Dendritic cell treated with granulocyte-macrophage colony-stimulating factor and Interleukin-4, amounts not matched to agents 40 ng/mL and 50 ng/mL, for 4 days (primary cell): Measurements from ENCODE around the gene TULP3.
"Not testable (repeated sequence)": the region's sequence is repeated elsewhere in the genome, so short reads cannot be mapped to it uniquely, and the experiment has no call there.

Experiments used
- H3K27ac Mint-ChIP-seq: one replicate; pipeline ENCODE4 v1.8.0; 2022; ENCODE audit warnings: mild to moderate bottlenecking, mixed read lengths
- H3K27me3 Mint-ChIP-seq: one replicate; pipeline ENCODE4 v1.8.0; 2022; ENCODE audit warnings: mild to moderate bottlenecking, mixed read lengths
- H3K36me3 Mint-ChIP-seq: one replicate; pipeline ENCODE4 v1.8.0; 2022; ENCODE audit warnings: low read depth, mixed read lengths
- H3K4me1 Mint-ChIP-seq: one replicate; pipeline ENCODE4 v1.8.0; 2022; ENCODE audit warnings: low read depth, mixed read lengths
- H3K4me3 Mint-ChIP-seq: one replicate; pipeline ENCODE4 v1.8.0; 2022; ENCODE audit warnings: mild to moderate bottlenecking, moderate library complexity, mixed read lengths
- H3K9me3 Mint-ChIP-seq: one replicate; pipeline ENCODE4 v1.8.0; 2022; ENCODE audit warnings: mixed read lengths
- intact Hi-C: fragments of 100-400 bp; cut with micrococcal nuclease; formaldehyde crosslinking; loops from one replicate; pipeline ENCODE4 v1.15.0; 2022

TULP3 gene

DNA sequence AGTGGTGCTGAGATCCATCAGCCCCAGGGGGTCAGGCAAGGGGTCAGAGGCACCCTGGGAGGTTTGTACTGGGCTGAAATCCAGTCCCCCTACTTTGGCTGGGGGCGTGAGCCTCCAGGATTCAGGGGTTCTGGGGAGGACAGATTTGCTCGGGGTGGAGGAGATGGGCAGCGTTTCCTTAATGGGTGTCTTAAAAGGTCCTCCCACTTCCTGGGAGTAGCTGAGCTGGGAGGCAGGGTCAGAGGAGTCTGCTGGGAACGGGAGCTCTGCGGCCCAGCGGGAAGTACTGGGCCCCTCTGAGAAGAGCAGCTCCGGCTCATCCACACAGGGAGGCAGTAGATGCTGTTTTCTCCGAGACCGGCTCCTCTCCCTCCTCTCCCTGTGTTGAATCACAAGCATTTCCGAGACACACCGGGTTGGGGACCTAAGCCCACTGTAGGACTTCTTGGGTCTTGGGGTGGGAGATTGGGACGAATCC is 31.7 kb upstream of the TULP3 start:
- intact Hi-C loops: no loop called here
- Mint-ChIP-seq H3K9me3 (no peaks in the 10 kb centered on the region), H3K27me3 (no peaks in the 10 kb centered on the region), H3K27ac (no peak overlapping the region), H3K36me3 (peaks cover 67% of the 10 kb centered on the region), H3K4me1 (no peaks in the 10 kb centered on the region), H3K4me3 (no peak overlapping the region)

DNA sequence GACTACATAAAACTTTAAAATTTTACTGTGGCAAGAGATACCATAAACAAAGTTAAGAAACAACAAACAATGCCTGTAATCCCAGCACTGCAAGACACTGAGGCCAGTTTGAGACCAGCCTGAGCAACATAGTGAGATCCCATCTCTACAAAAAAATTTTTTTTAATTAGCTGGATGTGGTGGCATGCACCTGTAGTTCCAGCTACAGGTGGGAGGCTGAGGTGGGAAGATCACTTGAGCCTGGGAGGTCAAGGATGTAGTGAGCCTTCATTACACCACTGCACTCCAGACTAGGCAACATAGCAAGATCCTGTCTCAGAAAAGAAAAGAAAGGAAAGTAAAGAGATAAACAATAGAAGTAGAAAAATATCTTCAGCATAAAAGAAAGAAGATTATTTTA is 30.5 kb upstream of the TULP3 start:
- intact Hi-C loops: no loop called here
- H3K27ac Mint-ChIP-seq: no peak overlapping the region

DNA sequence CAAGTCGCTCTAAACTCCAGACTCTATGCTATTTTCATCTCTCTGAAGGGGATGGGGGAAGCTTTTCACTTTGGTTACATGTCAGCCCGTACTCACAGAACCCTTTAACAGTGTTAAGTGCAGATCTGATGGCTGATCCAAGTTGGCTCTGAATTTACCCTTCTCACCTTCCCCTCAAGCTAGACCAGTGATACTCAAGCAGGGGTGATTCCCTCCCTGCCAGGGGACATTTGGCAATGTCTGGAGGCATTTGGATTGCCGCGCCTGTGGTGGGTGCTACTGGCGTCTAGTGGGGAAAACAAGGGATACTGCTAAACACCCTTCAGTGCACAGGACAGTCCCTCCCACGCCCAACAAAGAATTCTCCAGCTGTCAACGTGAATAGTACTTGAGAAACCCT is 27.8 kb upstream of the TULP3 start:
- intact Hi-C loops: no loop called here
- Mint-ChIP-seq H3K9me3 (no peaks in the 10 kb centered on the region), H3K27ac (no peak overlapping the region), H3K36me3 (peaks cover 46% of the 10 kb centered on the region), H3K27me3 (no peaks in the 10 kb centered on the region), H3K4me3 (no peak overlapping the region), H3K4me1 (no peaks in the 10 kb centered on the region)

More for the DNA sequence above, 30.5 kb upstream of the TULP3 start:
- Mint-ChIP-seq H3K9me3 (no peaks in the 10 kb centered on the region), H3K27me3 (no peaks in the 10 kb centered on the region), H3K36me3 (peaks cover 65% of the 10 kb centered on the region), H3K4me1 (no peaks in the 10 kb centered on the region), H3K4me3 (no peak overlapping the region)

GRCh38 chr12:2863402-2863801 is 27.3 kb upstream of the TULP3 start:
- H3K27me3 Mint-ChIP-seq, H3K4me1 Mint-ChIP-seq, H3K27ac Mint-ChIP-seq, intact Hi-C loops, H3K4me3 Mint-ChIP-seq, H3K9me3 Mint-ChIP-seq: not testable (repeated sequence)
- H3K36me3 Mint-ChIP-seq: peaks cover 41% of the 10 kb centered on the region

DNA sequence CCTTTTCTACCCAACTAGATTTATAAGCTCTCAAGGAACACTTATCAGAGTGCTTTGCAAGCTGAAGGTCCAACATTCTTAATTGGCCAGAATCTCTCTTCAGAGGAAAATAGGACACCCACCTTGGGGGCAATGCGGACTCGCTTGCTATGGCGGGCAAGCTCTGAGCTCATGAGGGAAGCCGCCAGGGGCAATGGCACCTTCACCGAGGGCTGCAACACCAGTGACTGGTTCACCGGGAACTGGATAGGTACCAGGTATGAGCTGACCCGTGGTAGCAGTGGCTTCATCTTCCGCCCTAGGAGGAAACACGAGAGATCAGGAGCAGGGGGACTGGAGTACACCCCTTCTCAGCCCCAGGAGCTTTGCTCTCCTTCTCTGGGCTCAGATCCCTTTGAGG is 26.5 kb upstream of the TULP3 start:
- Mint-ChIP-seq H3K27me3 (no peaks in the 10 kb centered on the region), H3K9me3 (no peaks in the 10 kb centered on the region), H3K27ac (no peak overlapping the region), H3K4me1 (no peaks in the 10 kb centered on the region), H3K4me3 (no peak overlapping the region), H3K36me3 (peaks cover 33% of the 10 kb centered on the region)
- intact Hi-C loops: no loop called here

DNA sequence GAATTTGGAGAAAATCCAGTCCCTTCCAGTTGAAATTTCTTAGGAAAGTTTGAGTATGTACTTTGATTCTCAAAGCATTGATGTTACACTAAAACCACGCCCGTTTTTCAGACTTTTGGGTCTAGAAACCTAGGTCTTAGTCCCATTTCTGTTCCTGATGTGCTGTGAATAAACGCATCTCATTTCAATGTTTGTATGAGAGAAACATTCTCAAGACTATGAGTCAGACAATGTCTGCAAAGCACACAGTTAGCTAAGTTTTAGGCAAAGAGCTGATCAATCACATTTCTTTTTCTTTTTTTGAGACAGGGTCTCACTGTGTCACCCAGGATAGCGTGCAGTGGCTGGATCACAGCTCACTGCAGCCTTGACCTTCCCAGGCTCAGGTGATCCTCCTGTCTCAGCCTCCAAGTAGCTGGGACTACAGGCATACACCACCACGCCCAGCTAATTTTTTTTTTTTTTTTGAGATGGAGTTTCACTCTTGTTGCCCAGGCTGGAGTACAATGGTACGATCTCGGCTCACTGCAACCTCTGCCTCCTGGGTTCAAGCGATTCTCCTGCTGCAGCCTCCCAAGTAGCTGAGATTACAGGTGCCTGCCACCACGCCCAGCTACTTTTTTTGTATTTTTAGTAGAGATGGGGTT is 21.6 kb upstream of the TULP3 start:
- H3K4me1 Mint-ChIP-seq, H3K27ac Mint-ChIP-seq, H3K9me3 Mint-ChIP-seq, intact Hi-C loops, H3K27me3 Mint-ChIP-seq, H3K36me3 Mint-ChIP-seq, H3K4me3 Mint-ChIP-seq: not testable (repeated sequence)

GRCh38 chr12:2876431-2877046 is 14.2 kb upstream of the TULP3 start:
- H3K9me3 Mint-ChIP-seq: no peaks in the 10 kb centered on the region
- peak overlapping the region; percentile 82 for H3K4me3 Mint-ChIP-seq
- H3K27ac Mint-ChIP-seq: peak overlapping the region; percentile 92
- peaks cover 36% of the 10 kb centered on the region for H3K4me1 Mint-ChIP-seq
- no peaks in the 10 kb centered on the region for H3K27me3 Mint-ChIP-seq
- peaks cover 32% of the 10 kb centered on the region for H3K36me3 Mint-ChIP-seq
- intact Hi-C loops: no loop called here

DNA sequence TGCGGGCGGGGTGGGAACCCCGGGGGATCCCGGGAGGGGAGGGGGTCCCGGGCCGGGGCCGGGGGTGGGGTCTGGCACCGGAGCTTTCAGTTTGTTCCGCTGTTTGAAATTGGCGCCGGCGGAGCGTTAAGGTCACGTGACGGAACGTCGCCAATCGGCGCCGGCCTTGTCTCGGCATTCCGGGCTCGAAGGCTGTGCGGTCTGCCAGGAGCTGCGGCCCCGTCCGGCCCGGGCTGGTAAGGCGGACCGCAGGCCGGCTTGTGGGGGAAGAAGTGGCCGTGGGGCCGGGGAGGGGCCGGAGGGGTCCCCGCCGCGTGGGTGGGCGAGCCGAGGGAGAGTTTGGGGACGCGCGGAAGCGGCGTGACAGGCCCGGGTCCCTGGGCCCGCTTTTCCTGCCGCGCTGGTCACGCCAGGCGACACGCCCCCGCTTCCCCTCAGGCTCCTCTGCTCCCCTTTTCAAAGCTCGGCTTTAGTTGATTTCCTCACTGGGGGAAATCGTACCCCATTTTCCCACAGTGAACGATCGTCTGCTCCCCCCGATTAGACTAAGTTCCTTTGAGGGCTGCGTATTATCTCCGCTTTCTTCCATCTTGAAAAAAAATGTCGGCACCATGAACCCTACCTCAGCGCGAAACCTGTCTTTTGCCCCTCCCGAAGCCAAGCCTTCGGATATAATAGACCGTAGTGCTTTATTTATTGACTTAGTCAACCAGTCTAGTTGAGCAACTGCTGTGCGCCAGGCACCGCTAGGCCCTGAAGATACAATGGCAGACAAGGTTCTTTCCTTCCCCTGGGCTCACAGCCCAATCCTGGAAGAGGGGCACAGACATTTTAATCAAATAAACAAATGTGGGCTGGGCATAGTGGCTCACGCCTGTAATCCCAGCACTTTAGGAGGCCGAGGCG is 13.4 kb upstream of the TULP3 start, which contains the start of the genes FOXM1 and RHNO1:
FOXM1 (minus strand) TSS at position 128 of the 906 bp plus-strand sequence. CDS start 2,696 bp downstream, outside the sequence.
RHNO1 (plus strand) TSS at position 177 of the 906 bp plus-strand sequence. CDS start 8,144 bp downstream, outside the sequence.
- H3K4me1 Mint-ChIP-seq: peaks cover 41% of the 10 kb centered on the region
- H3K36me3 Mint-ChIP-seq: peaks cover 38% of the 10 kb centered on the region
- no peaks in the 10 kb centered on the region for H3K27me3 Mint-ChIP-seq
- H3K4me3 Mint-ChIP-seq: peak within 1 kb of the TSS; percentile 85
- intact Hi-C loops: no loop called here
- H3K27ac Mint-ChIP-seq: peak within 1 kb of the TSS; percentile 92
- no peaks in the 10 kb centered on the region for H3K9me3 Mint-ChIP-seq

DNA sequence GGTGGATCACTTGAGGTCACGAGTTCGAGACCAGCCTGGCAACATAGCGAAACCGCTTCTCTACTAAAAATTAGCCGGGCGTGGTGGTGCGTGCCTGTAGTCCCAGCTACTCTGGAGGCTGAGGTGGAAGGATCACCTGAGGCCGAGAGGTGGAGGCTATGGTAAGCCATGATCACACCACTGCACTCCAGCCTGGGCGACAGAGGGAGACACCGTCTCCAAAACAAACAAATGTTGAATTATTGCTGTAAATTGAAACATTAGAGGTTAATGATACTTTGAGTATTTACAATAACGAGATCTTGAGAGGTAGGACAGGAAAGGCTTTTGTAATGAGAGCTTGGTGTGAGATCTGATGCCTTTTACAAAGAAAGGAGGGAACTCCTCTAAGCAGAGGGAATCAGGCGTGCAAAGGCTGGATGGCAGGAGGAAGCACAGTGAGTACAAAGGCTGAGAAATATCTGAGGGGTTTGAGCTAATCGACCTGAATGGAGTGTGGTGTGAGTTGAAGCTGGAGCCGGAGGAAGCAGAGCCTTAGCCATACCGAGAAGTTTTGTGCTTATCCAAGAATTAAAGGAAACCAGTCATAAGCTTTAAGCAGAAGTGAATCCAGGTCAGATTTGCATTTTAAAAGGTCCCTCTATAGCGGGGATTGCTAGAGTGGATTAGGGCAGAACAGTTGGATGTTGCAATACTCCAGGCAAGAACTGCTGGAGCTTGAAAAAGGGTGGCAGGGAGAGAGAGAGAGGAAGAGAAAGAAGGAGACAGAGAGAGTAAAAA is 12.5 kb upstream of the TULP3 start:
- H3K27me3 Mint-ChIP-seq: no peaks in the 10 kb centered on the region
- peak overlapping the region; percentile 85 for H3K4me3 Mint-ChIP-seq
- no peaks in the 10 kb centered on the region for H3K9me3 Mint-ChIP-seq
- H3K36me3 Mint-ChIP-seq: peaks cover 38% of the 10 kb centered on the region
- intact Hi-C loops: loop anchor here (1.0 to 2.0 kb wide), 2 partner anchors 12 to 65 kb away; partner anchors contain the start of genes ITFG2 and TULP3
- H3K27ac Mint-ChIP-seq: peak overlapping the region; percentile 92
- H3K4me1 Mint-ChIP-seq: peaks cover 44% of the 10 kb centered on the region

GRCh38 chr12:2879853-2880252 is 10.8 kb upstream of the TULP3 start:
- peak overlapping the region; percentile 92 for H3K27ac Mint-ChIP-seq
- H3K9me3 Mint-ChIP-seq: no peaks in the 10 kb centered on the region
- intact Hi-C loops: loop anchor here (2.0 kb wide), 1 partner anchor 67 kb away; the partner anchor contains the start of gene ITFG2
- H3K27me3 Mint-ChIP-seq: no peaks in the 10 kb centered on the region
- H3K4me1 Mint-ChIP-seq: peaks cover 56% of the 10 kb centered on the region
- peaks cover 51% of the 10 kb centered on the region for H3K36me3 Mint-ChIP-seq
- peak overlapping the region; percentile 48 for H3K4me3 Mint-ChIP-seq

- H3K4me3 Mint-ChIP-seq: no peak overlapping the region
- intact Hi-C loops: loop anchor here (2.0 kb wide), 1 partner anchor 60 kb away; no protein-coding TSS in a partner anchor
- H3K27me3 Mint-ChIP-seq: no peaks in the 10 kb centered on the region
- peaks cover 63% of the 10 kb centered on the region for H3K36me3 Mint-ChIP-seq
- peak overlapping the region; percentile 66 for H3K27ac Mint-ChIP-seq
- no peaks in the 10 kb centered on the region for H3K9me3 Mint-ChIP-seq
- peaks cover 32% of the 10 kb centered on the region for H3K4me1 Mint-ChIP-seq
Measured at GRCh38 chr12:2884810-2885209, 5.9 kb upstream of the TULP3 start.

DNA sequence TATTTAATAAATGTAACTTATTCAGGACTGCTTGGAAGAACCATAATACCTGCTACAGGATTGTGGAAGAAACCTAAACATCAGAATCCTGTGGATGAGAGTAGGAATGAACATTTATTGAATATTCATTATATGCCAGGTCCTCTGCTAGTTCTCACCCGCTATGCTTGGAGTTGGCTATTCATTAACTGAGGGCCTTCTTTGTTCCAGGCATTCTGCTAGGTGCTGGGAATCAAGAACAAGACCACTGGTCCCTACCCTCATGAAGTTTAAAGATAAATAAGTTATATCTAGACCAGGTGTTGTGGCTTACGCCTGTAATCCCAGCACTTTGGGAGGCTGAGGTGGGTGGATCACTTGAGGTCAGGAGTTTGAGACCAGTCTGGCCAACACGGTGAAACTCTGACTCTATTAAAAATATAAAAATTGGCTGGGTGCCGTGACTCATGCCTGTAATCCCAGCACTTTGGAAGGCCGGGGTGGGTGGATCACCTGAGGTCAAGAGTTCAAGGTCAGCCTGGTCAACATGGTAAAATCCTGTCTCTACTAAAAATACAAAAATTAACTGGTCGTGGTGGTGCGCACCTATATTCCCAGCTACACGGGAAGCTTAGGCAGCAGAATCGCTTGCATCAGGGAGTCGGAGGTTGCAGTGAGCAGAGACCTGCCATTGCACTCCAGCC is 3.8 kb upstream of the TULP3 start:
- no peaks in the 10 kb centered on the region for H3K9me3 Mint-ChIP-seq
- intact Hi-C loops: no loop called here

GRCh38 chr12:2890001-2890387 is 697 bp upstream of the TULP3 start:
- Mint-ChIP-seq H3K4me1 (peaks cover 20% of the 10 kb centered on the region), H3K27ac (peak overlapping the region; percentile 71), H3K4me3 (peak overlapping the region; percentile 81), H3K36me3 (peaks cover 41% of the 10 kb centered on the region), H3K9me3 (no peaks in the 10 kb centered on the region), H3K27me3 (no peaks in the 10 kb centered on the region)
- intact Hi-C loops: loop anchor here (1.0 kb wide), 1 partner anchor 12 kb away; no protein-coding TSS in a partner anchor

More for the DNA sequence above, 3.8 kb upstream of the TULP3 start:
- H3K4me3 Mint-ChIP-seq: no peak overlapping the region
- H3K27ac Mint-ChIP-seq: no peak overlapping the region
- H3K4me1 Mint-ChIP-seq: peaks cover 42% of the 10 kb centered on the region
- H3K27me3 Mint-ChIP-seq: no peaks in the 10 kb centered on the region
- H3K36me3 Mint-ChIP-seq: peaks cover 59% of the 10 kb centered on the region
